Thyroid gland (tissue), 4 donors: ENCODE results near the gene UPP1.

Experiments
- POLR2A ChIP-seq, 2 donors: fragments of 450-650 bp; IDR thresholded peaks; one replicate each; pipeline ENCODE4 v1.6.1; 2017; ENCODE audit warnings: antibody characterized with exemption in 2 of 2, mild to moderate bottlenecking in 2 of 2, moderate library complexity in 1 of 2
- TF ChIP-seq, protein P1 (sequence below), 6 experiments: fragments of 200-600 bp in 3 of 6; fragments of 450-650 bp in 3 of 6; sonication (generic) in 3 of 6; IDR thresholded peaks; one replicate each; pipeline ENCODE4 v1.5.1; 2016 to 2019; ENCODE audit warnings: antibody characterized with exemption in 6 of 6, mild to moderate bottlenecking in 2 of 6, inconsistent platforms in 1 of 6, moderate library complexity in 1 of 6

DNA sequence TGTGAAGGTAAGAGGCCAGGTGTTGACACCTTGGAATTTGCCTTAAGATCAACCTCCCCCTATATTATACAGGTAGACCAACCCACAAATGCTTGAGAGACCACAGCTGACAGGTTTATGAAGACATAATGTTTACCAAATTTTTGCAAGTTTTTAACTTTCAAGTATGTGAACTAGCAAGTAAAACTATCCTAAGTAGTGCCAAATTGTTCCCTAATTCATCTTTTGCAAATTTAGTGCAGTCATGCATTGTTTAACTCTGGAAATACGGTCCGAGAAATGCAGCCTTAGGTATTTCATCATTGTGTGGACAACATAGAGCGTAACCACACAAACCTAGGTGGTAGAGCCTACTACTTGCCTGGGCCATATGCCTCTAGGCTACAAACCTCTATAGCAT, 10.7 kb downstream of the UPP1 start:
- TF ChIP-seq, protein P1, sequence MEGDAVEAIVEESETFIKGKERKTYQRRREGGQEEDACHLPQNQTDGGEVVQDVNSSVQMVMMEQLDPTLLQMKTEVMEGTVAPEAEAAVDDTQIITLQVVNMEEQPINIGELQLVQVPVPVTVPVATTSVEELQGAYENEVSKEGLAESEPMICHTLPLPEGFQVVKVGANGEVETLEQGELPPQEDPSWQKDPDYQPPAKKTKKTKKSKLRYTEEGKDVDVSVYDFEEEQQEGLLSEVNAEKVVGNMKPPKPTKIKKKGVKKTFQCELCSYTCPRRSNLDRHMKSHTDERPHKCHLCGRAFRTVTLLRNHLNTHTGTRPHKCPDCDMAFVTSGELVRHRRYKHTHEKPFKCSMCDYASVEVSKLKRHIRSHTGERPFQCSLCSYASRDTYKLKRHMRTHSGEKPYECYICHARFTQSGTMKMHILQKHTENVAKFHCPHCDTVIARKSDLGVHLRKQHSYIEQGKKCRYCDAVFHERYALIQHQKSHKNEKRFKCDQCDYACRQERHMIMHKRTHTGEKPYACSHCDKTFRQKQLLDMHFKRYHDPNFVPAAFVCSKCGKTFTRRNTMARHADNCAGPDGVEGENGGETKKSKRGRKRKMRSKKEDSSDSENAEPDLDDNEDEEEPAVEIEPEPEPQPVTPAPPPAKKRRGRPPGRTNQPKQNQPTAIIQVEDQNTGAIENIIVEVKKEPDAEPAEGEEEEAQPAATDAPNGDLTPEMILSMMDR (IDR thresholded peaks at IDR 0.05) = no peak
- no peak for TF ChIP-seq POLR2A (IDR thresholded peaks at IDR 0.05)
